LNCAP (cell line): ENCODE data around the gene RMC1.

Experiments
- TF ChIP-seq, protein P1 (sequence below): fragments of 450-650 bp; IDR thresholded peaks from 2 replicates; pipeline ENCODE4 v1.5.1; 2017; ENCODE audit warnings: mild to moderate bottlenecking

RMC1 gene

GRCh38 chr18:23578891-23579653 lies 75.8 kb downstream of the RMC1 start:
- TF ChIP-seq, protein P1, sequence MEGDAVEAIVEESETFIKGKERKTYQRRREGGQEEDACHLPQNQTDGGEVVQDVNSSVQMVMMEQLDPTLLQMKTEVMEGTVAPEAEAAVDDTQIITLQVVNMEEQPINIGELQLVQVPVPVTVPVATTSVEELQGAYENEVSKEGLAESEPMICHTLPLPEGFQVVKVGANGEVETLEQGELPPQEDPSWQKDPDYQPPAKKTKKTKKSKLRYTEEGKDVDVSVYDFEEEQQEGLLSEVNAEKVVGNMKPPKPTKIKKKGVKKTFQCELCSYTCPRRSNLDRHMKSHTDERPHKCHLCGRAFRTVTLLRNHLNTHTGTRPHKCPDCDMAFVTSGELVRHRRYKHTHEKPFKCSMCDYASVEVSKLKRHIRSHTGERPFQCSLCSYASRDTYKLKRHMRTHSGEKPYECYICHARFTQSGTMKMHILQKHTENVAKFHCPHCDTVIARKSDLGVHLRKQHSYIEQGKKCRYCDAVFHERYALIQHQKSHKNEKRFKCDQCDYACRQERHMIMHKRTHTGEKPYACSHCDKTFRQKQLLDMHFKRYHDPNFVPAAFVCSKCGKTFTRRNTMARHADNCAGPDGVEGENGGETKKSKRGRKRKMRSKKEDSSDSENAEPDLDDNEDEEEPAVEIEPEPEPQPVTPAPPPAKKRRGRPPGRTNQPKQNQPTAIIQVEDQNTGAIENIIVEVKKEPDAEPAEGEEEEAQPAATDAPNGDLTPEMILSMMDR: no peak

DNA sequence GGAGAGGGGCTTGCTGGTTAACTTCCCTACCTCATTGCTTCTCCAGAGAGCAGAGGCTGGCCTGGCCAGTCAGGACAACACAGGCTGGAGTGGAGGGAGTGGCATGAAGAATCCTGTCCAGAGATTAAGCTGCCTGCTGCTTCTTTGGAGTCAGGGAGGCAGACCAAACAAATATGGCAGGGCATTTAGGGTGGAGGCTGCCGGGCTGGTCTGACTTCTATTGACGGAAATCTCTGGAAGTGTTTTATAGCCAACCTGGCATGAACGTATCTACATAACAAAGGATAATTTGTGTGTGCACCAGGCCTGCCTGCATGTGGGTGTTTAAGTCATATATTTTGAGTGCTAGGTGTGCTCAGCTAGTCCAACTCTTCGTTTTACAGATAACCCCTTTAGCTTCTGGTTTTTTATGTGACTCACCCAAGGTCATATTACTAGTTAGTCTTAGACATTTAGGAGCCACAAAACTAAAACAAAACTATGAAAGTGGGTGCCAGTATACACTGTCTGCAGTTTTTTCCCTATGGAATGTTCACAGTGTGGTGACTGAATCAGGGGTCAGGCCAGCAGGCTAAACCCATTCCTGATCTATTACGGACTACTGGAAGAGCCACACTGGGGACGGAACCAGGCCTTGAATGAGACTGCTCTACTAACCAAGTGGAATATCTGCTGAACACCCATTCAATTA lies 77.5 kb downstream of the RMC1 start:
- TF ChIP-seq, protein P1: no peak
